GM12878 (cell line): ENCODE results near the gene ARID5B. TPM values are rescaled to one million over a fixed set of nuclear protein-coding genes. Genes with fewer than 3 reads are reported as not detected.
A peak's percentile ranks its signal among the peaks of the same experiment; 100 is the strongest.

Source experiments
- BMI1 ChIP-seq: fragments of 450-650 bp; IDR thresholded peaks from 2 replicates; pipeline ENCODE4 v1.6.1; 2016; ENCODE audit warnings: mild to moderate bottlenecking, moderate library complexity, borderline replicate concordance
- CBFB ChIP-seq: IDR thresholded peaks from 2 replicates; pipeline ENCODE4 v1.6.1; 2016; ENCODE audit warnings: antibody characterized with exemption, low read depth
- CREB1 ChIP-seq: IDR thresholded peaks from 2 replicates; pipeline ENCODE4 v1.6.1; 2012; ENCODE audit warnings: low read depth, mild to moderate bottlenecking, inconsistent platforms
- FOXK2 ChIP-seq: fragments of 450-650 bp; IDR thresholded peaks from 2 replicates; pipeline ENCODE4 v1.6.1; 2017; ENCODE audit warnings: mild to moderate bottlenecking, moderate library complexity
- FOXM1 ChIP-seq: IDR thresholded peaks from 2 replicates; pipeline ENCODE4 v1.6.1; 2012; ENCODE audit warnings: low read depth, mild to moderate bottlenecking, inconsistent platforms, low read length, moderate library complexity
- IKZF1 ChIP-seq: fragments of 450-650 bp; conservative IDR thresholded peaks from 2 replicates; pipeline ENCODE4 v1.6.1; 2017; ENCODE audit warnings: antibody characterized with exemption, mild to moderate bottlenecking
- IKZF2 ChIP-seq, 2 experiments: fragments of 450-650 bp; IDR thresholded peaks; 2 replicates each; pipeline ENCODE4 v1.6.1; 2017; ENCODE audit warnings: mild to moderate bottlenecking in 2 of 2, moderate library complexity in 2 of 2
- JUNB ChIP-seq: IDR thresholded peaks from 2 replicates; pipeline ENCODE4 v1.6.1; 2016; ENCODE audit warnings: antibody characterized with exemption, mild to moderate bottlenecking
- KAT2A ChIP-seq: conservative IDR thresholded peaks from 2 replicates; pipeline ENCODE4 v1.6.1; 2011; ENCODE audit warnings: low read depth, low read length; ENCODE audit not compliant: control insufficient read depth
- KLF5 ChIP-seq: fragments of 450-650 bp; IDR thresholded peaks from 2 replicates; pipeline ENCODE4 v1.6.1; 2014; ENCODE audit warnings: mild to moderate bottlenecking; ENCODE audit not compliant: partially characterized antibody
- MEF2A ChIP-seq: IDR thresholded peaks from 2 replicates; pipeline ENCODE4 v1.6.1; 2011; ENCODE audit warnings: low read depth, mild to moderate bottlenecking, low read length, moderate library complexity; ENCODE audit not compliant: insufficient read depth
- NFIC ChIP-seq: IDR thresholded peaks from 2 replicates; pipeline ENCODE4 v1.6.1; 2012; ENCODE audit warnings: low read depth, mild to moderate bottlenecking, inconsistent platforms, low read length, moderate library complexity
- NFYB ChIP-seq: IDR thresholded peaks from 2 replicates; pipeline ENCODE4 v1.6.1; 2011; ENCODE audit warnings: low read depth, mild to moderate bottlenecking, low read length, improper control_type of control experiment, moderate library complexity; ENCODE audit not compliant: insufficient read depth
- NKRF ChIP-seq: fragments of 450-650 bp; conservative IDR thresholded peaks from 2 replicates; pipeline ENCODE4 v1.6.1; 2017; ENCODE audit warnings: mild to moderate bottlenecking, moderate library complexity
- PKNOX1 ChIP-seq: fragments of 450-650 bp; IDR thresholded peaks from 2 replicates; pipeline ENCODE4 v1.6.1; 2016; ENCODE audit warnings: mild to moderate bottlenecking
- POU2F2 ChIP-seq: IDR thresholded peaks from 3 replicates; pipeline ENCODE4 v1.6.1; 2011; ENCODE audit warnings: low read depth, mild to moderate bottlenecking, low read length, borderline replicate concordance
- RAD21 ChIP-seq: IDR thresholded peaks from 2 replicates; pipeline ENCODE4 v1.6.1; 2011; ENCODE audit warnings: mild to moderate bottlenecking, low read depth, low read length, moderate library complexity; ENCODE audit not compliant: insufficient read depth
- RUNX3 ChIP-seq: IDR thresholded peaks from 2 replicates; pipeline ENCODE4 v1.6.1; 2012; ENCODE audit warnings: low read length, inconsistent platforms
- SKIL ChIP-seq: fragments of 450-650 bp; IDR thresholded peaks from 2 replicates; pipeline ENCODE4 v1.6.1; 2017; ENCODE audit warnings: mild to moderate bottlenecking, low read depth, inconsistent platforms; ENCODE audit not compliant: poor library complexity, severe bottlenecking
- SMC3 ChIP-seq: IDR thresholded peaks from 2 replicates; pipeline ENCODE4 v1.6.1; 2011; ENCODE audit warnings: low read length, improper control_type of control experiment, borderline replicate concordance
- SRF ChIP-seq, 2 experiments: IDR thresholded peaks; 2 replicates each; pipeline ENCODE4 v1.6.1; 2011; ENCODE audit warnings: low read depth in 2 of 2, low read length in 2 of 2, mild to moderate bottlenecking in 1 of 2, moderate library complexity in 1 of 2
- STAT3 ChIP-seq: IDR thresholded peaks from 2 replicates; pipeline ENCODE4 v1.6.1; 2011; ENCODE audit warnings: low read depth, low read length, improper control_type of control experiment
- TCF12 ChIP-seq: IDR thresholded peaks from 2 replicates; pipeline ENCODE4 v1.6.1; 2011; ENCODE audit warnings: low read depth, mild to moderate bottlenecking, low read length
- YBX1 ChIP-seq: fragments of 450-650 bp; IDR thresholded peaks from 2 replicates; pipeline ENCODE4 v1.6.1; 2016; ENCODE audit warnings: antibody characterized with exemption
- ZNF217 ChIP-seq: fragments of 450-650 bp; IDR thresholded peaks from 2 replicates; pipeline ENCODE4 v1.6.1; 2017; ENCODE audit warnings: antibody characterized with exemption, mild to moderate bottlenecking
- ZSCAN29 ChIP-seq: fragments of 450-650 bp; IDR thresholded peaks from 2 replicates; pipeline ENCODE4 v1.6.1; 2017; ENCODE audit warnings: mild to moderate bottlenecking, moderate library complexity
- ZZZ3 ChIP-seq: IDR thresholded peaks from 2 replicates; pipeline ENCODE4 v1.6.1; 2011; ENCODE audit warnings: low read depth; ENCODE audit not compliant: control insufficient read depth, insufficient read length
- polyA plus RNA-seq, 11 experiments: library from polyadenylated mRNA; depleted of rRNA in 4 of 11; unstranded in 6 of 11; stranded (reverse) in 5 of 11; fragments of >200 nt; fragmentation: Nextera tagmentation in 4 of 11; fragmentation: Illumina TruSeq in 1 of 11; extraction: Ambion mirVana in 4 of 11; extraction: Trizol in 1 of 11; gene quantifications; 1 replicate in 1 of 11; 2 replicates in 10 of 11; pipeline versions ENCODE4 v1.2.1 to v1.2.3, GENCODE V29; 2011 to 2016; ENCODE audit warnings: inconsistent platforms in 2 of 11, missing spikeins in 2 of 11, low read depth in 1 of 11
- total RNA-seq, 4 experiments: library from RNA; depleted of rRNA in 3 of 4; stranded (reverse); fragments of >200 nt in 3 of 4; fragmentation: Illumina TruSeq in 1 of 4; extraction: Trizol in 1 of 4; gene quantifications; 2 replicates each; pipeline versions ENCODE4 v1.2.1 to v1.2.3, GENCODE V29; 2013 to 2021

Gene ARID5B
- total and polyA plus RNA-seq, 10 of the 15 experiments (the other 5 are each of a cell fraction or from before 2014, with no cell fraction given) = 2.7 to 8.5 (median 6.1) TPM

- TF ChIP-seq SKIL (no peak), POU2F2 (peak; percentile 88), IKZF1 (0 out of 2 replicates have a peak, but pooled peaks have one; percentile 22), BMI1 (no peak), YBX1 (no peak), SMC3 (peak; percentile 30; the same call in 1 of the 2 replicates), RUNX3 (peak; percentile 16; the same call in 1 of the 2 replicates), CREB1 (peak; percentile 65; the same call in 1 of the 2 replicates), KLF5 (no peak), STAT3 (no peak), FOXM1 (peak; percentile 32; the same call in 1 of the 2 replicates), FOXK2 (no peak), KAT2A (no peak), RAD21 (peak; percentile 47), MEF2A (0 out of 2 replicates have a peak, but pooled peaks have one; percentile 43), CBFB (no peak), NFIC (peak; percentile 25), JUNB (peak; percentile 27; the same call in 1 of the 2 replicates), ZNF217 (no peak), ZZZ3 (no peak), IKZF2 (IDR thresholded peaks at IDR 0.05) (peak; percentile 71 to 77), TCF12 (no peak), PKNOX1 (no peak), ZSCAN29 (no peak), NKRF (no peak), NFYB (no peak), SRF (IDR thresholded peaks at IDR 0.05; ENCODE audit: low read depth in 2 of 2, low read length in 2 of 2) (0 out of 4 replicates have a peak, but pooled peaks of 1 of the 2 experiments have one; percentile 56)
Measured at GRCh38 chr10:61904733-61905725, 3.5 kb downstream of the ARID5B start (continued).
